HepG2 (cell line): Measurements from ENCODE around the gene POU6F2. TPM values are rescaled to one million over a fixed set of nuclear protein-coding genes. Genes with fewer than 3 reads are reported as not detected.

Experiments used
- ATAC-seq: fragments of 200-7000 bp; cut with Tn5 transposase; 3 replicates; pipeline ENCODE4 v1.9.1; 2020; ENCODE audit warnings: mild to moderate bottlenecking, moderate library complexity
- BruUV-seq: library from RNA; stranded (reverse); fragments of 400-500 nt; replicated peaks from 2 replicates; lab custom pipeline; 2021; lab: Mats Ljungman, UMichigan
- CTCF ChIA-PET: fragments of 300-600 bp; formaldehyde crosslinking; extraction: SDS; loops from one replicate; lab custom pipeline; 2021; ENCODE audit warnings: low total read pairs, inconsistent platforms, low intra/inter-chr PET ratio; lab: Yijun Ruan, JAX
- POLR2A ChIA-PET: fragments of 350-600 bp; sonication (Branson Sonifier 250); formaldehyde crosslinking; loops from one replicate; lab custom pipeline; 2020; ENCODE audit warnings: antibody characterized with exemption, inconsistent platforms; lab: Yijun Ruan, JAX
- DNase-seq: peaks from one replicate; pipeline ENCODE4 v3.0.0-alpha.2; 2015; ENCODE audit warnings: low spot score
- FAIRE-seq: peaks from 3 replicates; lab custom pipeline; 2011; peaks lifted over from hg19 to GRCh38; lab: Jason Lieb, UNC
- H2AFZ ChIP-seq: one replicate; pipeline ENCODE4 v1.6.1; 2011; ENCODE audit warnings: low read length, inconsistent platforms
- H3K27ac ChIP-seq: fragments of 300-600 bp; 3 replicates; pipeline ENCODE4 v1.8.0; 2011; ENCODE audit warnings: mixed run types, mild to moderate bottlenecking, mixed read lengths, low read length, inconsistent platforms; ENCODE audit not compliant: insufficient read depth; ENCODE audit errors: extremely low read length
- H3K27me3 ChIP-seq, 2 experiments: fragments of 200-600 bp in 1 of 2; 2 replicates in 1 of 2; 3 replicates in 1 of 2; pipeline versions ENCODE4 v1.6.0 to v1.8.0; 2011; ENCODE audit warnings: low read length in 2 of 2, mild to moderate bottlenecking in 2 of 2, moderate library complexity in 2 of 2, inconsistent platforms in 1 of 2; ENCODE audit not compliant: insufficient read depth in 2 of 2, control insufficient read depth in 1 of 2
- H3K36me3 ChIP-seq, 2 experiments: fragments of 200-600 bp in 1 of 2; replicated peaks in 1 of 2; 2 replicates in 1 of 2; 3 replicates in 1 of 2; pipeline versions ENCODE4 v1.5.1 to v1.8.0; 2011; ENCODE audit warnings: low read length in 2 of 2, inconsistent platforms in 1 of 2; ENCODE audit not compliant: insufficient read depth in 2 of 2, control insufficient read depth in 1 of 2
- H3K4me1 ChIP-seq: 2 replicates; pipeline ENCODE4 v1.5.1; 2012; ENCODE audit warnings: low read length, inconsistent platforms; ENCODE audit not compliant: insufficient read depth
- H3K4me2 ChIP-seq: 2 replicates; pipeline ENCODE4 v1.6.0; 2011; ENCODE audit warnings: low read depth, low read length, inconsistent platforms
- H3K4me3 ChIP-seq, 3 experiments: fragments of 200-600 bp in 1 of 3; sonication (generic), shearing (Covaris generic) in 1 of 3; replicated peaks in 1 of 3; 2 replicates each; pipeline ENCODE4 v1.5.1; 2011 to 2016; ENCODE audit warnings: low read length in 3 of 3, inconsistent platforms in 2 of 3, low read depth in 2 of 3, mild to moderate bottlenecking in 2 of 3, control low read depth in 1 of 3, mixed read lengths in 1 of 3; ENCODE audit not compliant: insufficient read depth in 1 of 3
- H3K79me2 ChIP-seq: one replicate; pipeline ENCODE4 v1.6.1; 2011; ENCODE audit warnings: low read length, inconsistent platforms; ENCODE audit not compliant: insufficient read depth
- H3K9ac ChIP-seq: 2 replicates; pipeline ENCODE4 v1.6.0; 2011; ENCODE audit warnings: mild to moderate bottlenecking, low read depth, low read length, inconsistent platforms; ENCODE audit not compliant: insufficient read depth
- H3K9me3 ChIP-seq: 2 replicates; pipeline ENCODE4 v1.5.1; 2012; ENCODE audit warnings: mild to moderate bottlenecking, low read length
- H4K20me1 ChIP-seq: 2 replicates; pipeline ENCODE4 v1.6.0; 2011; ENCODE audit warnings: inconsistent platforms, mild to moderate bottlenecking, low read length, moderate library complexity; ENCODE audit not compliant: insufficient read depth
- DMTF1 ChIP-seq: sonication (generic); formaldehyde crosslinking; IDR thresholded peaks from 2 replicates; pipeline ENCODE4 v1.4.0; 2020; ENCODE audit warnings: mild to moderate bottlenecking, missing genetic modification reagents
- FOXO1 ChIP-seq: sonication (generic); formaldehyde crosslinking; IDR thresholded peaks from 2 replicates; pipeline ENCODE4 v1.4.0; 2020; ENCODE audit warnings: missing genetic modification reagents
- POLR2AphosphoS2 ChIP-seq: IDR thresholded peaks from 2 replicates; pipeline ENCODE4 v1.6.1; 2011; ENCODE audit warnings: low read depth, low read length, improper control_type of control experiment
- ZHX2 ChIP-seq, 2 experiments: sonication (generic) in 1 of 2; formaldehyde crosslinking in 1 of 2; IDR thresholded peaks; 2 replicates each; pipeline versions ENCODE4 v1.6.1 to v1.9.0; 2014 to 2022; ENCODE audit warnings: antibody characterized with exemption in 1 of 2, borderline replicate concordance in 1 of 2, inconsistent platforms in 1 of 2, low read depth in 1 of 2, missing genetic modification reagents in 1 of 2
- ZMYM4 ChIP-seq: sonication (generic); formaldehyde crosslinking; IDR thresholded peaks from 2 replicates; pipeline ENCODE4 v1.8.1; 2023; ENCODE audit warnings: mild to moderate bottlenecking, missing genetic modification reagents
- ZNF781 ChIP-seq: sonication (generic); formaldehyde crosslinking; IDR thresholded peaks from 2 replicates; pipeline ENCODE4 v1.5.1; 2020; ENCODE audit warnings: borderline replicate concordance, mild to moderate bottlenecking, missing genetic modification reagents; ENCODE audit errors: not compliant biosample characterization
- ZNF816 ChIP-seq: sonication (generic); formaldehyde crosslinking; IDR thresholded peaks from 2 replicates; pipeline ENCODE4 v1.8.0; 2022; ENCODE audit warnings: missing genetic modification reagents, mild to moderate bottlenecking, borderline replicate concordance
- whole genome bisulfite sequencing: methylation state at CpG from one replicate; pipeline ENCODE4 v1.1.6; 2017; ENCODE audit warnings: low lambda C conversion rate; 5-methylcytosine and 5-hydroxymethylcytosine counted together
- in situ Hi-C: cut with HindIII; loops from 2 replicates; pipeline ENCODE4 v1.10.0; 2017; ENCODE audit warnings: low pct_unique_long_range_greater_than_20kb; ENCODE audit not compliant: extremely low pct_ligation_motif_present
- intact Hi-C: fragments of 100-400 bp; cut with micrococcal nuclease; formaldehyde crosslinking; loops from one replicate; pipeline ENCODE4 v1.10.0; 2022; ENCODE audit not compliant: unreplicated experiment
- polyA plus RNA-seq, 8 experiments: library from polyadenylated mRNA; depleted of rRNA in 3 of 8; stranded (reverse) in 7 of 8; unstranded in 1 of 8; fragments of >200 nt; fragmentation: Illumina TruSeq in 4 of 8; extraction: Trizol in 4 of 8; gene quantifications; 2 replicates each; pipeline versions ENCODE4 v1.2.1 to v1.2.3, GENCODE V29; 2011 to 2016; ENCODE audit warnings: low read depth in 4 of 8, missing spikeins in 1 of 8, mixed read lengths in 1 of 8; ENCODE audit not compliant: insufficient read depth in 1 of 8
- total RNA-seq, 5 experiments: library from RNA; depleted of rRNA; stranded (reverse); fragments of >200 nt; fragmentation: Illumina TruSeq; extraction: Trizol; gene quantifications; 2 replicates each; pipeline ENCODE4 v1.2.3, GENCODE V29; 2016; ENCODE audit warnings: low read depth in 1 of 5

POU6F2 gene
- total and polyA plus RNA-seq, 2 of the 13 experiments (the other 11 are each of a cell fraction or from before 2014, with no cell fraction given) = not detected

GRCh38 chr7:39386718-39387117 is 409.0 kb downstream of the POU6F2 start:
- no peaks in the 10 kb centered on the region for H3K4me1 ChIP-seq
- H3K4me2 ChIP-seq = no peak overlapping the region
- no peak for ATAC-seq
- POLR2A ChIA-PET = no interaction called here
- H2AFZ ChIP-seq = no peak overlapping the region
- TF ChIP-seq DMTF1 (CRISPR knock-in tag) (no peak), ZNF781 (CRISPR knock-in tag) (no peak), FOXO1 (CRISPR knock-in tag) (no peak), ZNF816 (no peak)
- no TSS peak for BruUV-seq
- WGBS = 27% methylated on average over 5 of the region's 5 CpGs
- H3K36me3 ChIP-seq = no peaks in the 10 kb centered on the region
- intact Hi-C loops (no loop called here), in situ Hi-C loops (no loop called here)
- H4K20me1 ChIP-seq = no peaks in the 10 kb centered on the region
- H3K9ac ChIP-seq = no peak overlapping the region
- CTCF ChIA-PET = no interaction called here
- FAIRE-seq = no peak
- H3K4me3 ChIP-seq = no peak overlapping the region
- DNase-seq = no peak
- H3K9me3 ChIP-seq = no peaks in the 10 kb centered on the region
- H3K27ac ChIP-seq = no peak overlapping the region
- 0 out of 5 replicates have a peak, but pooled peaks cover 0 to 3% of the 10 kb centered on the region in 2 experiments for H3K27me3 ChIP-seq
- H3K79me2 ChIP-seq = no peaks in the 10 kb centered on the region

- H3K4me3 ChIP-seq = no peak overlapping the region
- no peak overlapping the region for H3K4me2 ChIP-seq
- H3K9me3 ChIP-seq = no peaks in the 10 kb centered on the region
- 19% methylated on average over 2 of the region's 2 CpGs for WGBS
- no peak for FAIRE-seq
- no peak overlapping the region for H3K27ac ChIP-seq
- TF ChIP-seq ZHX2 (IDR thresholded peaks at IDR 0.05; ENCODE audit: low read depth) = no peak
- TF ChIP-seq ZHX2 (CRISPR knock-in tag; IDR thresholded peaks at IDR 0.05; ENCODE audit: borderline replicate concordance) = no peak
- no peak for TF ChIP-seq ZMYM4 (CRISPR knock-in tag)
- no peak for TF ChIP-seq POLR2AphosphoS2
- TF ChIP-seq, all 625 proteins: peak for 0
- no peaks in the 10 kb centered on the region for H4K20me1 ChIP-seq
- no peak overlapping the region for H2AFZ ChIP-seq
- ATAC-seq (no peak), DNase-seq (no peak)
- POLR2A ChIA-PET = no interaction called here
- CTCF ChIA-PET = no interaction called here
- H3K27me3 ChIP-seq = no peaks in the 10 kb centered on the region
- in situ Hi-C loops (no loop called here), intact Hi-C loops (no loop called here)
- H3K79me2 ChIP-seq = no peaks in the 10 kb centered on the region
- no peaks in the 10 kb centered on the region for H3K4me1 ChIP-seq
- H3K36me3 ChIP-seq = no peaks in the 10 kb centered on the region
- BruUV-seq = no TSS peak
- no peak overlapping the region for H3K9ac ChIP-seq
Measured at GRCh38 chr7:39392151-39392550, 414.4 kb downstream of the POU6F2 start.
